ENCODE results near the gene GPNMB. TPM values are rescaled to one million over a fixed set of nuclear protein-coding genes. Genes with fewer than 3 reads are reported as not detected.
A peak's percentile ranks its signal among the peaks of the same experiment; 100 is the strongest.

GPNMB gene
- total and polyA plus RNA-seq, 2 of the 13 experiments (the other 11 are each of a cell fraction or from before 2014, with no cell fraction given) = 1.1 to 1.6 TPM

DNA sequence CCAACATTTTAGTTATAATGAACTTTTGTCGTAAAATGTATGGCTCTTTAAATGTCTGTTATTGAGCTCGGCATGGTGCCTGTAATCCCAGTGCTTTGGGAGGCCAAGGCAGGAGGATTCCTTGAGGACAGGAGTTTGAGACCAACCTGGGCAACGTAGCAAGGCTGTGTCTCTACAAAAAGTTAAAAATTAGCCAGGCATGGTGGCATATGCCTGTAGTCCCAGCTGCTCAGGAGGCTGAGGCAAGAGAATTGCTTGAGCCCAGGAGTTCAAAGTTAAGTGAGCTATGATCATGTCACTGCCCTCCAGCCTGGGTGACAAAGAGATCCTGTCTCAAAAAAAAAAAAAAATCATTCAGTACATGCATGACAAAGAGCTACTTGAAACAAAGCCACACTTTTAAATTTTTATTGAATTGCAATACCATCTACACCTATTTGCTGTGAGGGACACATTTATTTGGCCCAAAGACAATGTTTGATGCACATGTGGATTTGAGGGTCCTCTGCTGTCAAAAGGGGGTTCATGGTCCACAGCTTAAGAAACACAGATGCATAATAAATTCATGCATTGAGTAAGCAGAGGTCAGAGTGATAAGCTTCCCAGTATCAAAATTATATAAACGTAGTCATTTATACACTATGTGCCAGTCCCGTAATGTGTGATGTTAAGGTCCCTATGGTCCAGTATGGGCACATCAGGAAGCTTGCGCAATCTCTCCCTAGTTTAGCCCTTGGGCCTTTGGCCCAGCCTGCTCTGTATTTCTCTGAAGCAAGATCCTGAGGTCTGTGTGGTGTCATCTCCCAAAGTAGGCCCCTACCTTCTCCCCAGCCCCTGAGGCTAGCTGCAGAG, 48.2 kb downstream of the GPNMB start (continued):
- TF ChIP-seq TEAD3 (CRISPR knock-in tag; optimal IDR thresholded peaks at IDR 0.05; ENCODE audit: borderline replicate concordance) (peak; percentile 36), SMAD3 (CRISPR knock-in tag; IDR thresholded peaks at IDR 0.05) (peak; percentile 27; the same call in 1 of the 2 replicates), HNF4A (CRISPR knock-in tag; IDR thresholded peaks at IDR 0.05) (peak; percentile 84), ZNF350 (CRISPR knock-in tag; IDR thresholded peaks at IDR 0.05; ENCODE audit: borderline replicate concordance, low read depth) (0 out of 2 replicates have a peak, but pooled peaks have one; percentile 27), ZC3H4 (CRISPR knock-in tag; IDR thresholded peaks at IDR 0.05; ENCODE audit: borderline replicate concordance) (peak; percentile 83; the same call in 1 of the 2 replicates), CREM (IDR thresholded peaks at IDR 0.05) (peak; percentile 55; the same call in 1 of the 2 replicates), CREM (CRISPR knock-in tag; IDR thresholded peaks at IDR 0.05) (no peak), NCOA2 (CRISPR knock-in tag; IDR thresholded peaks at IDR 0.05) (peak; percentile 36; the same call in 1 of the 2 replicates), HES4 (CRISPR knock-in tag; IDR thresholded peaks at IDR 0.05; ENCODE audit: borderline replicate concordance) (no peak), REPIN1 (CRISPR knock-in tag; IDR thresholded peaks at IDR 0.05; ENCODE audit: borderline replicate concordance, low read depth) (no peak), NFE2 (CRISPR knock-in tag; IDR thresholded peaks at IDR 0.05) (no peak), RARA (CRISPR knock-in tag; IDR thresholded peaks at IDR 0.05) (peak; percentile 51), ZNF260 (CRISPR knock-in tag; IDR thresholded peaks at IDR 0.05; ENCODE audit: borderline replicate concordance, low read depth) (no peak), FOXK1 (CRISPR knock-in tag; IDR thresholded peaks at IDR 0.05; ENCODE audit: borderline replicate concordance, low read depth) (peak; percentile 48; the same call in 1 of the 2 replicates), ZNF124 (CRISPR knock-in tag; IDR thresholded peaks at IDR 0.05) (peak; percentile 68; the same call in 1 of the 2 replicates), SIX1 (CRISPR knock-in tag; IDR thresholded peaks at IDR 0.05; ENCODE audit: borderline replicate concordance) (no peak), RAD21 (CRISPR knock-in tag; IDR thresholded peaks at IDR 0.05) (peak; percentile 10; the same call in 1 of the 2 replicates), ASH2L (IDR thresholded peaks at IDR 0.05; ENCODE audit: insufficient read length, low read depth, low read length) (peak; percentile 89)
- TF ChIP-seq, protein P1, sequence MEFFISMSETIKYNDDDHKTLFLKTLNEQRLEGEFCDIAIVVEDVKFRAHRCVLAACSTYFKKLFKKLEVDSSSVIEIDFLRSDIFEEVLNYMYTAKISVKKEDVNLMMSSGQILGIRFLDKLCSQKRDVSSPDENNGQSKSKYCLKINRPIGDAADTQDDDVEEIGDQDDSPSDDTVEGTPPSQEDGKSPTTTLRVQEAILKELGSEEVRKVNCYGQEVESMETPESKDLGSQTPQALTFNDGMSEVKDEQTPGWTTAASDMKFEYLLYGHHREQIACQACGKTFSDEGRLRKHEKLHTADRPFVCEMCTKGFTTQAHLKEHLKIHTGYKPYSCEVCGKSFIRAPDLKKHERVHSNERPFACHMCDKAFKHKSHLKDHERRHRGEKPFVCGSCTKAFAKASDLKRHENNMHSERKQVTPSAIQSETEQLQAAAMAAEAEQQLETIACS (CRISPR knock-in tag; IDR thresholded peaks at IDR 0.05) = no peak
- TF ChIP-seq, protein P2, sequence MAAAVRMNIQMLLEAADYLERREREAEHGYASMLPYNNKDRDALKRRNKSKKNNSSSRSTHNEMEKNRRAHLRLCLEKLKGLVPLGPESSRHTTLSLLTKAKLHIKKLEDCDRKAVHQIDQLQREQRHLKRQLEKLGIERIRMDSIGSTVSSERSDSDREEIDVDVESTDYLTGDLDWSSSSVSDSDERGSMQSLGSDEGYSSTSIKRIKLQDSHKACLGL (CRISPR knock-in tag; IDR thresholded peaks at IDR 0.05) = no peak
- TF ChIP-seq, protein P3, sequence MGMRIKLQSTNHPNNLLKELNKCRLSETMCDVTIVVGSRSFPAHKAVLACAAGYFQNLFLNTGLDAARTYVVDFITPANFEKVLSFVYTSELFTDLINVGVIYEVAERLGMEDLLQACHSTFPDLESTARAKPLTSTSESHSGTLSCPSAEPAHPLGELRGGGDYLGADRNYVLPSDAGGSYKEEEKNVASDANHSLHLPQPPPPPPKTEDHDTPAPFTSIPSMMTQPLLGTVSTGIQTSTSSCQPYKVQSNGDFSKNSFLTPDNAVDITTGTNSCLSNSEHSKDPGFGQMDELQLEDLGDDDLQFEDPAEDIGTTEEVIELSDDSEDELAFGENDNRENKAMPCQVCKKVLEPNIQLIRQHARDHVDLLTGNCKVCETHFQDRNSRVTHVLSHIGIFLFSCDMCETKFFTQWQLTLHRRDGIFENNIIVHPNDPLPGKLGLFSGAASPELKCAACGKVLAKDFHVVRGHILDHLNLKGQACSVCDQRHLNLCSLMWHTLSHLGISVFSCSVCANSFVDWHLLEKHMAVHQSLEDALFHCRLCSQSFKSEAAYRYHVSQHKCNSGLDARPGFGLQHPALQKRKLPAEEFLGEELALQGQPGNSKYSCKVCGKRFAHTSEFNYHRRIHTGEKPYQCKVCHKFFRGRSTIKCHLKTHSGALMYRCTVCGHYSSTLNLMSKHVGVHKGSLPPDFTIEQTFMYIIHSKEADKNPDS (CRISPR knock-in tag; IDR thresholded peaks at IDR 0.05) = no peak
- TF ChIP-seq, protein P4, sequence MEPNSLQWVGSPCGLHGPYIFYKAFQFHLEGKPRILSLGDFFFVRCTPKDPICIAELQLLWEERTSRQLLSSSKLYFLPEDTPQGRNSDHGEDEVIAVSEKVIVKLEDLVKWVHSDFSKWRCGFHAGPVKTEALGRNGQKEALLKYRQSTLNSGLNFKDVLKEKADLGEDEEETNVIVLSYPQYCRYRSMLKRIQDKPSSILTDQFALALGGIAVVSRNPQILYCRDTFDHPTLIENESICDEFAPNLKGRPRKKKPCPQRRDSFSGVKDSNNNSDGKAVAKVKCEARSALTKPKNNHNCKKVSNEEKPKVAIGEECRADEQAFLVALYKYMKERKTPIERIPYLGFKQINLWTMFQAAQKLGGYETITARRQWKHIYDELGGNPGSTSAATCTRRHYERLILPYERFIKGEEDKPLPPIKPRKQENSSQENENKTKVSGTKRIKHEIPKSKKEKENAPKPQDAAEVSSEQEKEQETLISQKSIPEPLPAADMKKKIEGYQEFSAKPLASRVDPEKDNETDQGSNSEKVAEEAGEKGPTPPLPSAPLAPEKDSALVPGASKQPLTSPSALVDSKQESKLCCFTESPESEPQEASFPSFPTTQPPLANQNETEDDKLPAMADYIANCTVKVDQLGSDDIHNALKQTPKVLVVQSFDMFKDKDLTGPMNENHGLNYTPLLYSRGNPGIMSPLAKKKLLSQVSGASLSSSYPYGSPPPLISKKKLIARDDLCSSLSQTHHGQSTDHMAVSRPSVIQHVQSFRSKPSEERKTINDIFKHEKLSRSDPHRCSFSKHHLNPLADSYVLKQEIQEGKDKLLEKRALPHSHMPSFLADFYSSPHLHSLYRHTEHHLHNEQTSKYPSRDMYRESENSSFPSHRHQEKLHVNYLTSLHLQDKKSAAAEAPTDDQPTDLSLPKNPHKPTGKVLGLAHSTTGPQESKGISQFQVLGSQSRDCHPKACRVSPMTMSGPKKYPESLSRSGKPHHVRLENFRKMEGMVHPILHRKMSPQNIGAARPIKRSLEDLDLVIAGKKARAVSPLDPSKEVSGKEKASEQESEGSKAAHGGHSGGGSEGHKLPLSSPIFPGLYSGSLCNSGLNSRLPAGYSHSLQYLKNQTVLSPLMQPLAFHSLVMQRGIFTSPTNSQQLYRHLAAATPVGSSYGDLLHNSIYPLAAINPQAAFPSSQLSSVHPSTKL (CRISPR knock-in tag; IDR thresholded peaks at IDR 0.05) = peak; percentile 49

Data from HepG2 (cell line).